Lung (tissue), 12 donors: Measurements from ENCODE around the gene PRPSAP1. TPM values are rescaled to one million over a fixed set of nuclear protein-coding genes. Genes with fewer than 3 reads are reported as not detected.

Source experiments
- ATAC-seq: fragments of 200-7000 bp; cut with Tn5 transposase; one replicate; pipeline ENCODE4 v1.9.1; 2020; ENCODE audit warnings: moderate number of reproducible peaks; ENCODE audit not compliant: insufficient read depth, low FRiP score
- DNase-seq, 3 donors: peaks; one replicate each; pipeline ENCODE4 v3.0.0-alpha.2; 2013 to 2017
- H3K27ac ChIP-seq, 2 donors: one replicate each; pipeline ENCODE4 v1.5.1; 2013; ENCODE audit warnings: mild to moderate bottlenecking in 2 of 2, moderate library complexity in 2 of 2, control low read depth in 1 of 2, inconsistent platforms in 1 of 2, low read depth in 1 of 2, low read length in 1 of 2
- H3K27me3 ChIP-seq, 3 donors: one replicate each; pipeline ENCODE4 v1.5.1; 2013; ENCODE audit warnings: low read length in 2 of 3; ENCODE audit not compliant: control insufficient read depth in 3 of 3, insufficient read depth in 3 of 3
- H3K36me3 ChIP-seq, 4 donors: one replicate each; pipeline ENCODE4 v1.5.1; 2013; ENCODE audit warnings: low read length in 4 of 4, mild to moderate bottlenecking in 1 of 4, moderate library complexity in 1 of 4; ENCODE audit not compliant: control insufficient read depth in 4 of 4, insufficient read depth in 4 of 4
- H3K4me1 ChIP-seq, 5 donors: one replicate each; pipeline ENCODE4 v1.5.1; 2013; ENCODE audit warnings: low read length in 5 of 5, mild to moderate bottlenecking in 2 of 5, moderate library complexity in 1 of 5; ENCODE audit not compliant: control insufficient read depth in 5 of 5, insufficient read depth in 5 of 5
- H3K4me3 ChIP-seq: one replicate; pipeline ENCODE4 v1.5.1; 2013; ENCODE audit warnings: mild to moderate bottlenecking, control low read depth, moderate library complexity
- H3K9ac ChIP-seq, 2 donors: one replicate each; pipeline ENCODE4 v1.5.1; 2013; ENCODE audit warnings: low read length in 2 of 2, control low read depth in 1 of 2; ENCODE audit not compliant: insufficient read depth in 1 of 2
- H3K9me3 ChIP-seq, 4 donors: one replicate each; pipeline ENCODE4 v1.5.1; 2013; ENCODE audit warnings: low read length in 3 of 4, mild to moderate bottlenecking in 1 of 4, moderate library complexity in 1 of 4; ENCODE audit not compliant: control insufficient read depth in 4 of 4, insufficient read depth in 3 of 4
- WGBS, 2 donors: extraction: QIAGEN DNeasy Blood & Tissue Kit; methylation state at CpG; one replicate each; pipeline ENCODE4 v1.1.7; 2013; 5-methylcytosine and 5-hydroxymethylcytosine counted together
- polyA plus RNA-seq, 2 donors: library from polyadenylated mRNA; stranded (reverse); fragments of 200-250 nt; gene quantifications; one replicate each; pipeline ENCODE4 v1.2.1, GENCODE V29; 2013
- total RNA-seq, 2 donors: library from RNA; depleted of rRNA in 1 of 2; stranded (reverse); fragments of >200 nt in 1 of 2; gene quantifications; one replicate each; pipeline ENCODE4 v1.2.1, GENCODE V29; 2014 to 2021
- TF ChIP-seq, protein P1 (sequence below): IDR thresholded peaks from 2 replicates; pipeline ENCODE4 v1.5.1; 2012; ENCODE audit warnings: mild to moderate bottlenecking; ENCODE audit errors: control extremely low read depth, extremely low read depth
- donor health status: control.
- donor health status: control.
- donor health status: Bipolar disorder and iron deficiency.
- donor health status: healthy.
- donor health status: DM: yes; HTN: yes; CAD: no.

PRPSAP1 gene
- total and polyA plus RNA-seq, 4 donors = 29.8 to 74.7 (median 34.6) TPM

- DNase-seq = peak in 1 of 3 donors; percentile 29
- no peaks in the 10 kb centered on the region for H3K27me3 ChIP-seq
- ATAC-seq = no peak
- no peaks in the 10 kb centered on the region for H3K9me3 ChIP-seq
- H3K9ac ChIP-seq = no peak overlapping the region
- WGBS, 2 donors = 45 to 65% methylated on average over 21 of the region's 21 CpGs
- H3K4me1 ChIP-seq = peaks cover 0 to 41% (median 19%) of the 10 kb centered on the region in 5 donors
- TF ChIP-seq, protein P1, sequence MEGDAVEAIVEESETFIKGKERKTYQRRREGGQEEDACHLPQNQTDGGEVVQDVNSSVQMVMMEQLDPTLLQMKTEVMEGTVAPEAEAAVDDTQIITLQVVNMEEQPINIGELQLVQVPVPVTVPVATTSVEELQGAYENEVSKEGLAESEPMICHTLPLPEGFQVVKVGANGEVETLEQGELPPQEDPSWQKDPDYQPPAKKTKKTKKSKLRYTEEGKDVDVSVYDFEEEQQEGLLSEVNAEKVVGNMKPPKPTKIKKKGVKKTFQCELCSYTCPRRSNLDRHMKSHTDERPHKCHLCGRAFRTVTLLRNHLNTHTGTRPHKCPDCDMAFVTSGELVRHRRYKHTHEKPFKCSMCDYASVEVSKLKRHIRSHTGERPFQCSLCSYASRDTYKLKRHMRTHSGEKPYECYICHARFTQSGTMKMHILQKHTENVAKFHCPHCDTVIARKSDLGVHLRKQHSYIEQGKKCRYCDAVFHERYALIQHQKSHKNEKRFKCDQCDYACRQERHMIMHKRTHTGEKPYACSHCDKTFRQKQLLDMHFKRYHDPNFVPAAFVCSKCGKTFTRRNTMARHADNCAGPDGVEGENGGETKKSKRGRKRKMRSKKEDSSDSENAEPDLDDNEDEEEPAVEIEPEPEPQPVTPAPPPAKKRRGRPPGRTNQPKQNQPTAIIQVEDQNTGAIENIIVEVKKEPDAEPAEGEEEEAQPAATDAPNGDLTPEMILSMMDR = no peak
- no peak overlapping the region for H3K4me3 ChIP-seq
- peaks cover 0 to 10% (median 5%) of the 10 kb centered on the region in 4 donors for H3K36me3 ChIP-seq
- H3K27ac ChIP-seq = peak overlapping the region in 1 of 2 donors; percentile 63
Observed at GRCh38 chr17:76274112-76274956, 79.4 kb downstream of the PRPSAP1 start.

DNA sequence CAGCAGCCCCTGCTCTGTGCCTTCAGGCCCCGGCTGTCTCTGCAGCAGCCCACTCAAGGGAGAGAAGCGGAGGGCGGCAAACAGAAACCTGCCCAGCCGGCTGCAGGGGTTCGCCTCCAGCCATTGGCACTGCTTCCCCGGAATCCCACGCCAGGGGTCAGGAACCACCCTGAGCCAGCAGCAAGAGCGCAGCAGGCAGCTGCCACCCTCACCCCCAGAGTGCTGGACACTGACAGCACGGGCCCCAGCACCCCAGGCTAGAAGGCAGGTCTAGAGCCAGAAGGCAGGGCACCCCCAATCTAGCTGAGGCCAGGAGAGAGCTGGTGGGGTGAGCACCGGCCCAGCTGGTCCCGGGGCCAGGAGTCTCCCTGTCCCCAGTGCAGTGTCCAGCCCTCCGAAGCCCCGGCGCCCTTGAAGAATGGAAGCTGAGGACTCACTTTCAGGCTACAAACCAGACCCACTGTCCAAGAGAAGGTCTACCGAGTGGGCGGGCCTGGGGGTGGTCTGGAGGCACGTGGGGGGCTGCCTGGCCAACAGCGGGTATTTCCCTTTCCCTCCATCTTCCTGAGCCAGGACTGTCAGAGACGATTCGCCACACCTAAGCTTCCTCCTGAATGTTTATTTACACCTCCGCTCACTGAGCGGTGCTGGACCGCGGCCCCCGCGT is 80.1 kb downstream of the PRPSAP1 start:
- H3K4me3 ChIP-seq = no peak overlapping the region
- 64 to 77% methylated on average over 26 of the region's 26 CpGs for whole genome bisulfite sequencing, 2 donors
- TF ChIP-seq, protein P1 = no peak
- ATAC-seq (no peak), DNase-seq (peak in 2 of 3 donors; percentile 23 to 29)
- no peaks in the 10 kb centered on the region for H3K9me3 ChIP-seq
- peaks cover 0 to 44% (median 19%) of the 10 kb centered on the region in 5 donors for H3K4me1 ChIP-seq
- H3K9ac ChIP-seq = no peak overlapping the region
- H3K27ac ChIP-seq = peak overlapping the region in 1 of 2 donors; percentile 63
- peaks cover 0 to 12% (median 5%) of the 10 kb centered on the region in 4 donors for H3K36me3 ChIP-seq
- H3K27me3 ChIP-seq = no peaks in the 10 kb centered on the region

- WGBS, 2 donors = 45 to 58% methylated on average over 19 of the region's 19 CpGs
- Histone ChIP-seq H3K9ac (no peak overlapping the region), H3K9me3 (no peaks in the 10 kb centered on the region), H3K27me3 (no peaks in the 10 kb centered on the region), H3K36me3 (peaks cover 0 to 12% (median 9%) of the 10 kb centered on the region in 4 donors), H3K4me3 (no peak overlapping the region), H3K27ac (peak overlapping the region in 1 of 2 donors; percentile 80), H3K4me1 (peaks cover 0 to 48% (median 23%) of the 10 kb centered on the region in 5 donors)
- TF ChIP-seq, protein P1 = no peak
- DNase-seq (peak in 2 of 3 donors; percentile 29 to 31), ATAC-seq (no peak)
Observed at GRCh38 chr17:76272541-76273444, 80.9 kb downstream of the PRPSAP1 start.
